Endothelial cell of umbilical vein (primary cell): ENCODE results near the gene DSG1. TPM values are rescaled to one million over a fixed set of nuclear protein-coding genes. Genes with fewer than 3 reads are reported as not detected.

Experiments used
- BruUV-seq: library from RNA; stranded (reverse); fragments of 400-500 nt; replicated peaks from 2 replicates; lab custom pipeline; 2021; lab: Mats Ljungman, UMichigan
- CTCF ChIA-PET: fragments of 300-600, 350-600 bp; sonication (Branson Sonifier 250); formaldehyde crosslinking; loops from one replicate; lab custom pipeline; 2021; ENCODE audit warnings: antibody characterized with exemption, inconsistent platforms; lab: Charles Lee
- POLR2A ChIA-PET: fragments of 300-600, 350-600 bp; sonication (Branson Sonifier 250); formaldehyde crosslinking; loops from one replicate; lab custom pipeline; 2021; ENCODE audit warnings: antibody characterized with exemption, inconsistent platforms; lab: Charles Lee
- DNase-seq: peaks from one replicate; pipeline ENCODE4 v3.0.0-alpha.2; 2011; ENCODE audit warnings: low read depth, low spot score
- FAIRE-seq: peaks from 2 replicates; lab custom pipeline; 2011; peaks lifted over from hg19 to GRCh38; lab: Jason Lieb, UNC
- H2AFZ ChIP-seq: 2 replicates; pipeline ENCODE4 v1.6.0; 2012; ENCODE audit warnings: low read depth, low read length, control low read depth, inconsistent platforms
- H3K27ac ChIP-seq: 2 replicates; pipeline ENCODE4 v1.5.1; 2011; ENCODE audit warnings: low read depth, mild to moderate bottlenecking, control low read depth, low read length, moderate library complexity; ENCODE audit not compliant: insufficient read depth
- H3K27me3 ChIP-seq, 2 experiments: 2 replicates each; pipeline versions ENCODE4 v1.6.0 to v1.6.1; 2011; ENCODE audit warnings: low read length in 2 of 2, mixed read lengths in 1 of 2; ENCODE audit not compliant: control insufficient read depth in 2 of 2, insufficient read depth in 2 of 2
- H3K36me3 ChIP-seq, 2 experiments: 2 replicates in 1 of 2; 3 replicates in 1 of 2; pipeline ENCODE4 v1.5.1; 2011; ENCODE audit warnings: low read length in 2 of 2, mild to moderate bottlenecking in 1 of 2, moderate library complexity in 1 of 2; ENCODE audit not compliant: control insufficient read depth in 2 of 2, insufficient read depth in 2 of 2; ENCODE audit errors: extremely low read depth in 1 of 2
- H3K4me1 ChIP-seq: 3 replicates; pipeline ENCODE4 v1.5.1; 2011; ENCODE audit warnings: mild to moderate bottlenecking, low read length; ENCODE audit not compliant: control insufficient read depth, insufficient read depth; ENCODE audit errors: extremely low read depth
- H3K4me2 ChIP-seq: 2 replicates; pipeline ENCODE4 v1.6.1; 2011; ENCODE audit warnings: low read length, control low read depth, mixed read lengths; ENCODE audit not compliant: insufficient read depth
- H3K4me3 ChIP-seq, 3 experiments: fragments of 200-600 bp in 1 of 3; sonication (generic), shearing (Covaris generic) in 1 of 3; replicated peaks in 1 of 3; 2 replicates each; pipeline ENCODE4 v1.5.1; 2011 to 2016; ENCODE audit warnings: control low read depth in 3 of 3, low read length in 3 of 3, mild to moderate bottlenecking in 2 of 3, inconsistent platforms in 1 of 3, low read depth in 1 of 3, moderate library complexity in 1 of 3; ENCODE audit not compliant: insufficient read depth in 1 of 3
- H3K79me2 ChIP-seq: 2 replicates; pipeline ENCODE4 v1.6.0; 2012; ENCODE audit warnings: low read length, inconsistent platforms; ENCODE audit not compliant: control insufficient read depth, insufficient read depth
- H3K9ac ChIP-seq: replicated peaks from 2 replicates; pipeline ENCODE3; 2011; ENCODE audit warnings: low read length, control low read depth; ENCODE audit not compliant: insufficient read depth; ENCODE audit errors: extremely low read depth
- H3K9me1 ChIP-seq: replicated peaks from 3 replicates; pipeline ENCODE4 v1.6.0; 2011; ENCODE audit warnings: mild to moderate bottlenecking, low read length; ENCODE audit not compliant: control insufficient read depth, insufficient read depth; ENCODE audit errors: extremely low read depth
- H3K9me3 ChIP-seq: replicated peaks from 2 replicates; pipeline ENCODE4 v1.5.1; 2012; ENCODE audit warnings: low read length, inconsistent platforms; ENCODE audit not compliant: control insufficient read depth, insufficient read depth
- H4K20me1 ChIP-seq: replicated peaks from 2 replicates; pipeline ENCODE3; 2011; ENCODE audit warnings: mild to moderate bottlenecking, low read length; ENCODE audit not compliant: control insufficient read depth, insufficient read depth; ENCODE audit errors: extremely low read depth
- EZH2 ChIP-seq: IDR thresholded peaks from 2 replicates; pipeline ENCODE4 v1.6.1; 2012; ENCODE audit warnings: borderline replicate concordance, low read depth, mild to moderate bottlenecking, moderate library complexity, low read length, inconsistent platforms; ENCODE audit not compliant: severe bottlenecking
- FOS ChIP-seq: IDR thresholded peaks from 2 replicates; pipeline ENCODE4 v1.6.1; 2011; ENCODE audit warnings: mild to moderate bottlenecking, low read length, moderate library complexity, borderline replicate concordance; ENCODE audit not compliant: insufficient read depth
- GATA2 ChIP-seq: IDR thresholded peaks from 2 replicates; pipeline ENCODE4 v1.7.0; 2011; ENCODE audit warnings: low read depth, mild to moderate bottlenecking, moderate library complexity, mixed read lengths, low read length; ENCODE audit not compliant: insufficient read length, insufficient read depth
- JUN ChIP-seq: IDR thresholded peaks from 2 replicates; pipeline ENCODE4 v1.6.1; 2011; ENCODE audit warnings: borderline replicate concordance, low read depth; ENCODE audit not compliant: insufficient read length, insufficient read depth
- MYC ChIP-seq: IDR thresholded peaks from one replicate; pipeline ENCODE4 v1.6.1; 2011; ENCODE audit warnings: mild to moderate bottlenecking, low read depth, low read length
- POLR2A ChIP-seq: IDR thresholded peaks from 2 replicates; pipeline ENCODE4 v1.6.1; 2012; ENCODE audit warnings: low read depth, mild to moderate bottlenecking, control low read depth, low read length
- POLR2AphosphoS5 ChIP-seq: IDR thresholded peaks from 2 replicates; pipeline ENCODE4 v1.6.1; 2012; ENCODE audit warnings: low read depth, mild to moderate bottlenecking, control low read depth, low read length, moderate library complexity; ENCODE audit not compliant: insufficient read depth
- dilution Hi-C: fragments of 300-500 bp; cut with MboI; formaldehyde crosslinking; loops from one replicate; pipeline ENCODE4 v1.15.0; 2019; ENCODE audit warnings: low sequenced_read_pairs; ENCODE audit not compliant: extremely low pct_ligation_motif_present
- intact Hi-C: fragments of 100-400 bp; cut with micrococcal nuclease; formaldehyde crosslinking; loops from one replicate; pipeline ENCODE4 v1.10.0; 2022
- polyA plus RNA-seq, 4 experiments: library from polyadenylated mRNA; depleted of rRNA in 3 of 4; stranded (reverse) in 3 of 4; unstranded in 1 of 4; fragments of >200 nt; gene quantifications; 2 replicates each; pipeline versions ENCODE4 v1.2.1 to v1.2.3, GENCODE V29; 2011 to 2012; ENCODE audit warnings: missing spikeins in 1 of 4
- total RNA-seq: library from RNA; stranded (reverse); gene quantifications from 2 replicates; pipeline ENCODE4 v1.2.3, GENCODE V29; 2021
- TF ChIP-seq, protein P1 (sequence below), 2 donors: IDR thresholded peaks; 1 replicate in 1 of 2; 2 replicates in 1 of 2; pipeline ENCODE4 v1.5.1; 2011; ENCODE audit warnings: low read length in 2 of 2, mild to moderate bottlenecking in 2 of 2, moderate library complexity in 2 of 2, control low read depth in 1 of 2, inconsistent platforms in 1 of 2, low read depth in 1 of 2; ENCODE audit not compliant: insufficient read depth in 1 of 2; ENCODE audit errors: extremely low read depth in 1 of 2
- TF ChIP-seq, protein P2 (sequence below): IDR thresholded peaks from 2 replicates; pipeline ENCODE4 v1.6.1; 2011; ENCODE audit not compliant: insufficient read depth, insufficient read length

Gene DSG1
- total and polyA plus RNA-seq, 2 donors (not counting 3 experiments of a cell fraction or from before 2014, with no cell fraction given), result not detected

GRCh38 chr18:31294199-31294747 lies 23.7 kb upstream of the DSG1 start:
- FAIRE-seq (no peak), DNase-seq (no peak)
- Histone ChIP-seq H4K20me1 (no peaks in the 10 kb centered on the region), H3K79me2 (no peaks in the 10 kb centered on the region), H3K9me1 (no peaks in the 10 kb centered on the region), H3K4me3 (no peak overlapping the region), H3K9me3 (no peaks in the 10 kb centered on the region), H3K36me3 (no peaks in the 10 kb centered on the region), H3K4me1 (no peaks in the 10 kb centered on the region), H3K27me3 (no peaks in the 10 kb centered on the region), H2AFZ (no peak overlapping the region), H3K27ac (no peak overlapping the region), H3K4me2 (no peak overlapping the region), H3K9ac (no peak overlapping the region)
- no peak for TF ChIP-seq POLR2AphosphoS5
- TF ChIP-seq POLR2A, result no peak
- TF ChIP-seq, protein P1, sequence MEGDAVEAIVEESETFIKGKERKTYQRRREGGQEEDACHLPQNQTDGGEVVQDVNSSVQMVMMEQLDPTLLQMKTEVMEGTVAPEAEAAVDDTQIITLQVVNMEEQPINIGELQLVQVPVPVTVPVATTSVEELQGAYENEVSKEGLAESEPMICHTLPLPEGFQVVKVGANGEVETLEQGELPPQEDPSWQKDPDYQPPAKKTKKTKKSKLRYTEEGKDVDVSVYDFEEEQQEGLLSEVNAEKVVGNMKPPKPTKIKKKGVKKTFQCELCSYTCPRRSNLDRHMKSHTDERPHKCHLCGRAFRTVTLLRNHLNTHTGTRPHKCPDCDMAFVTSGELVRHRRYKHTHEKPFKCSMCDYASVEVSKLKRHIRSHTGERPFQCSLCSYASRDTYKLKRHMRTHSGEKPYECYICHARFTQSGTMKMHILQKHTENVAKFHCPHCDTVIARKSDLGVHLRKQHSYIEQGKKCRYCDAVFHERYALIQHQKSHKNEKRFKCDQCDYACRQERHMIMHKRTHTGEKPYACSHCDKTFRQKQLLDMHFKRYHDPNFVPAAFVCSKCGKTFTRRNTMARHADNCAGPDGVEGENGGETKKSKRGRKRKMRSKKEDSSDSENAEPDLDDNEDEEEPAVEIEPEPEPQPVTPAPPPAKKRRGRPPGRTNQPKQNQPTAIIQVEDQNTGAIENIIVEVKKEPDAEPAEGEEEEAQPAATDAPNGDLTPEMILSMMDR (IDR thresholded peaks at IDR 0.05; ENCODE audit: extremely low read depth in 1 of 2, insufficient read depth in 1 of 2, low read depth in 1 of 2, low read length in 2 of 2), result no peak
- TF ChIP-seq MYC, result no peak
- TF ChIP-seq FOS, result no peak
- ChIA-PET CTCF (no interaction called here), POLR2A (no interaction called here)
- intact Hi-C loops (no loop called here), dilution Hi-C loops (no loop called here)
- no TSS peak for BruUV-seq

- dilution Hi-C loops, result no loop called here
- BruUV-seq, result no TSS peak
- intact Hi-C loops, result no loop called here
- ChIA-PET CTCF (no interaction called here), POLR2A (no interaction called here)
- Histone ChIP-seq H3K9ac (no peak overlapping the region), H3K4me1 (peaks cover 2% of the 10 kb centered on the region), H3K4me2 (no peak overlapping the region), H4K20me1 (no peaks in the 10 kb centered on the region), H2AFZ (no peak overlapping the region), H3K79me2 (no peaks in the 10 kb centered on the region), H3K27me3 (no peaks in the 10 kb centered on the region), H3K9me3 (no peaks in the 10 kb centered on the region), H3K27ac (no peak overlapping the region), H3K4me3 (no peak overlapping the region), H3K9me1 (no peaks in the 10 kb centered on the region), H3K36me3 (no peaks in the 10 kb centered on the region)
- FAIRE-seq (no peak), DNase-seq (no peak)
- TF ChIP-seq GATA2 (no peak), JUN (no peak), POLR2A (no peak), MYC (no peak), EZH2 (no peak), FOS (no peak), POLR2AphosphoS5 (no peak)
- TF ChIP-seq, protein P2, sequence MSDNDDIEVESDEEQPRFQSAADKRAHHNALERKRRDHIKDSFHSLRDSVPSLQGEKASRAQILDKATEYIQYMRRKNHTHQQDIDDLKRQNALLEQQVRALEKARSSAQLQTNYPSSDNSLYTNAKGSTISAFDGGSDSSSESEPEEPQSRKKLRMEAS, result no peak
- TF ChIP-seq, protein P1 (IDR thresholded peaks at IDR 0.05; ENCODE audit: extremely low read depth in 1 of 2, insufficient read depth in 1 of 2, low read depth in 1 of 2, low read length in 2 of 2), result no peak
These were observed 20.7 kb upstream of the DSG1 start for GRCh38 chr18:31297248-31297647.
